K562 (cell line): Measurements from ENCODE around the gene TERC. TPM values are rescaled to one million over a fixed set of nuclear protein-coding genes. Genes with fewer than 3 reads are reported as not detected.

Source experiments
- DMBX1 ChIP-seq: fragments of 250-450 bp; sonication (Bioruptor Pico); IDR thresholded peaks from 2 replicates; pipeline ENCODE4 v1.8.0; 2022; ENCODE audit warnings: inconsistent platforms, mild to moderate bottlenecking, moderate library complexity, borderline replicate concordance
- ERF ChIP-seq: fragments of 450-650 bp; formaldehyde crosslinking; IDR thresholded peaks from 2 replicates; pipeline ENCODE4 v1.4.0; 2020; ENCODE audit warnings: mild to moderate bottlenecking, mixed read lengths
- ETS2 ChIP-seq: IDR thresholded peaks from 2 replicates; pipeline ENCODE4 v1.6.1; 2016; ENCODE audit warnings: borderline replicate concordance, missing genetic modification characterization, mild to moderate bottlenecking, moderate library complexity, missing compliant biosample characterization; ENCODE audit not compliant: poor library complexity, severe bottlenecking
- FIP1L1 ChIP-seq: fragments of 200-400 bp; formaldehyde crosslinking; IDR thresholded peaks from 2 replicates; pipeline ENCODE4 v1.6.1; 2018; ENCODE audit warnings: mild to moderate bottlenecking, low read depth, low read length; ENCODE audit not compliant: poor library complexity, severe bottlenecking
- GABPB1 ChIP-seq: sonication (generic); formaldehyde crosslinking; IDR thresholded peaks from 2 replicates; pipeline ENCODE4 v1.8.0; 2022; ENCODE audit warnings: mild to moderate bottlenecking, missing genetic modification reagents
- KHSRP ChIP-seq: fragments of 450-650 bp; IDR thresholded peaks from 2 replicates; pipeline ENCODE4 v1.6.1; 2017
- MEF2A ChIP-seq: IDR thresholded peaks from 2 replicates; pipeline ENCODE4 v1.6.1; 2011; ENCODE audit warnings: low read depth, mild to moderate bottlenecking, low read length, moderate library complexity; ENCODE audit not compliant: control insufficient read depth
- PCBP2 ChIP-seq: fragments of 200-400 bp; formaldehyde crosslinking; IDR thresholded peaks from 2 replicates; pipeline ENCODE4 v1.6.1; 2018; ENCODE audit warnings: low read length, low read depth, mild to moderate bottlenecking, moderate library complexity; ENCODE audit not compliant: poor library complexity, severe bottlenecking
- POLR2A ChIP-seq: fragments of 450-650 bp; conservative IDR thresholded peaks from 2 replicates; pipeline ENCODE4 v1.6.1; 2016
- PTTG1 ChIP-seq: fragments of 450-650 bp; IDR thresholded peaks from 2 replicates; pipeline ENCODE4 v1.6.1; 2016; ENCODE audit warnings: low read depth, mild to moderate bottlenecking, missing genetic modification characterization, missing compliant biosample characterization
- RBM25 ChIP-seq: fragments of 200-400 bp; formaldehyde crosslinking; IDR thresholded peaks from 2 replicates; pipeline ENCODE4 v1.6.1; 2018; ENCODE audit warnings: low read length, low read depth, moderate library complexity; ENCODE audit not compliant: severe bottlenecking
- RCOR1 ChIP-seq, 2 experiments: IDR thresholded peaks; 2 replicates each; pipeline ENCODE4 v1.6.1; 2012; ENCODE audit warnings: low read depth in 2 of 2, low read length in 2 of 2, borderline replicate concordance in 1 of 2, improper control_type of control experiment in 1 of 2
- SLC30A9 ChIP-seq: fragments of 250-450 bp; sonication (Bioruptor Pico); IDR thresholded peaks from 2 replicates; pipeline ENCODE4 v1.8.0; 2022; ENCODE audit warnings: mild to moderate bottlenecking, moderate library complexity
- SUPT5H ChIP-seq: fragments of 450-650 bp; IDR thresholded peaks from 2 replicates; pipeline ENCODE4 v1.6.1; 2016
- THRAP3 ChIP-seq: fragments of 450-650 bp; IDR thresholded peaks from 2 replicates; pipeline ENCODE4 v1.6.1; 2016; ENCODE audit warnings: mild to moderate bottlenecking, inconsistent platforms, borderline replicate concordance
- polyA plus RNA-seq, 8 experiments: library from polyadenylated mRNA; depleted of rRNA in 4 of 8; stranded (reverse) in 5 of 8; unstranded in 3 of 8; fragments of >200 nt; fragmentation: Nextera tagmentation in 2 of 8; fragmentation: Illumina TruSeq in 1 of 8; extraction: Ambion mirVana in 2 of 8; extraction: Trizol in 1 of 8; gene quantifications; 2 replicates each; pipeline versions ENCODE4 v1.2.1 to v1.2.3, GENCODE V29; 2011 to 2014; ENCODE audit warnings: inconsistent platforms in 1 of 8, missing spikeins in 1 of 8
- total RNA-seq, 7 experiments: library from RNA; depleted of rRNA in 6 of 7; stranded (reverse); fragments of >200 nt in 6 of 7; fragmentation: Illumina TruSeq in 2 of 7; extraction: Trizol in 2 of 7; gene quantifications; 2 replicates each; pipeline versions ENCODE4 v1.2.1 to v1.2.3, GENCODE V29; 2011 to 2021; ENCODE audit warnings: low replicate concordance in 1 of 7
- TF ChIP-seq, protein P1 (sequence below): sonication (generic); formaldehyde crosslinking; IDR thresholded peaks from 2 replicates; pipeline ENCODE4 v1.5.0; 2020; ENCODE audit warnings: missing genetic modification reagents
- TF ChIP-seq, protein P2 (sequence below): sonication (generic); IDR thresholded peaks from 2 replicates; pipeline ENCODE4 v1.6.1; 2016
- TF ChIP-seq, protein P3 (sequence below): fragments of 250-450 bp; sonication (Bioruptor Pico); IDR thresholded peaks from 2 replicates; pipeline ENCODE4 v1.5.0; 2020; ENCODE audit warnings: mild to moderate bottlenecking
- TF ChIP-seq, protein P4 (sequence below): fragments of 450-650 bp; formaldehyde crosslinking; IDR thresholded peaks from 2 replicates; pipeline ENCODE4 v1.4.0; 2020; ENCODE audit warnings: mild to moderate bottlenecking, moderate library complexity
- TF ChIP-seq, protein P5 (sequence below): sonication (generic); formaldehyde crosslinking; IDR thresholded peaks from 2 replicates; pipeline ENCODE4 v1.8.0; 2022; ENCODE audit warnings: mild to moderate bottlenecking, missing genetic modification reagents

TERC gene
- total and polyA plus RNA-seq, 9 of the 15 experiments (the other 6 are each of a cell fraction or from before 2014, with no cell fraction given), result 0.77 to 234 (median 27.9) TPM; not detected in 3

GRCh38 chr3:169764882-169765612 lies at the start of gene TERC (continued):
- TF ChIP-seq, protein P1, sequence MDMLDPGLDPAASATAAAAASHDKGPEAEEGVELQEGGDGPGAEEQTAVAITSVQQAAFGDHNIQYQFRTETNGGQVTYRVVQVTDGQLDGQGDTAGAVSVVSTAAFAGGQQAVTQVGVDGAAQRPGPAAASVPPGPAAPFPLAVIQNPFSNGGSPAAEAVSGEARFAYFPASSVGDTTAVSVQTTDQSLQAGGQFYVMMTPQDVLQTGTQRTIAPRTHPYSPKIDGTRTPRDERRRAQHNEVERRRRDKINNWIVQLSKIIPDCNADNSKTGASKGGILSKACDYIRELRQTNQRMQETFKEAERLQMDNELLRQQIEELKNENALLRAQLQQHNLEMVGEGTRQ (CRISPR knock-in tag), result no peak
- TF ChIP-seq ETS2, result no peak
- no peak for TF ChIP-seq DMBX1 (CRISPR knock-in tag)
- TF ChIP-seq, protein P2, sequence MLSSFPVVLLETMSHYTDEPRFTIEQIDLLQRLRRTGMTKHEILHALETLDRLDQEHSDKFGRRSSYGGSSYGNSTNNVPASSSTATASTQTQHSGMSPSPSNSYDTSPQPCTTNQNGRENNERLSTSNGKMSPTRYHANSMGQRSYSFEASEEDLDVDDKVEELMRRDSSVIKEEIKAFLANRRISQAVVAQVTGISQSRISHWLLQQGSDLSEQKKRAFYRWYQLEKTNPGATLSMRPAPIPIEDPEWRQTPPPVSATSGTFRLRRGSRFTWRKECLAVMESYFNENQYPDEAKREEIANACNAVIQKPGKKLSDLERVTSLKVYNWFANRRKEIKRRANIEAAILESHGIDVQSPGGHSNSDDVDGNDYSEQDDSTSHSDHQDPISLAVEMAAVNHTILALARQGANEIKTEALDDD, result no peak
- peak; percentile 53 for TF ChIP-seq FIP1L1
- TF ChIP-seq SUPT5H, result peak; percentile 94
- peak; percentile 72 for TF ChIP-seq RBM25
- TF ChIP-seq SLC30A9 (CRISPR knock-in tag), result no peak
- TF ChIP-seq MEF2A, result no peak
- no peak for TF ChIP-seq PTTG1 (tag)
- TF ChIP-seq ERF, result peak; percentile 83; the same call in 1 of the 2 replicates
- TF ChIP-seq POLR2A, result peak; percentile 96
- TF ChIP-seq RCOR1 (IDR thresholded peaks at IDR 0.05; ENCODE audit: borderline replicate concordance in 1 of 2, low read depth in 2 of 2, low read length in 2 of 2), result no peak
- peak; percentile 80 for TF ChIP-seq GABPB1 (CRISPR knock-in tag)
- TF ChIP-seq, protein P3, sequence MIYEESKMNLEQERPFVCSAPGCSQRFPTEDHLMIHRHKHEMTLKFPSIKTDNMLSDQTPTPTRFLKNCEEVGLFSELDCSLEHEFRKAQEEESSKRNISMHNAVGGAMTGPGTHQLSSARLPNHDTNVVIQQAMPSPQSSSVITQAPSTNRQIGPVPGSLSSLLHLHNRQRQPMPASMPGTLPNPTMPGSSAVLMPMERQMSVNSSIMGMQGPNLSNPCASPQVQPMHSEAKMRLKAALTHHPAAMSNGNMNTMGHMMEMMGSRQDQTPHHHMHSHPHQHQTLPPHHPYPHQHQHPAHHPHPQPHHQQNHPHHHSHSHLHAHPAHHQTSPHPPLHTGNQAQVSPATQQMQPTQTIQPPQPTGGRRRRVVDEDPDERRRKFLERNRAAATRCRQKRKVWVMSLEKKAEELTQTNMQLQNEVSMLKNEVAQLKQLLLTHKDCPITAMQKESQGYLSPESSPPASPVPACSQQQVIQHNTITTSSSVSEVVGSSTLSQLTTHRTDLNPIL (CRISPR knock-in tag), result no peak
- TF ChIP-seq, protein P4, sequence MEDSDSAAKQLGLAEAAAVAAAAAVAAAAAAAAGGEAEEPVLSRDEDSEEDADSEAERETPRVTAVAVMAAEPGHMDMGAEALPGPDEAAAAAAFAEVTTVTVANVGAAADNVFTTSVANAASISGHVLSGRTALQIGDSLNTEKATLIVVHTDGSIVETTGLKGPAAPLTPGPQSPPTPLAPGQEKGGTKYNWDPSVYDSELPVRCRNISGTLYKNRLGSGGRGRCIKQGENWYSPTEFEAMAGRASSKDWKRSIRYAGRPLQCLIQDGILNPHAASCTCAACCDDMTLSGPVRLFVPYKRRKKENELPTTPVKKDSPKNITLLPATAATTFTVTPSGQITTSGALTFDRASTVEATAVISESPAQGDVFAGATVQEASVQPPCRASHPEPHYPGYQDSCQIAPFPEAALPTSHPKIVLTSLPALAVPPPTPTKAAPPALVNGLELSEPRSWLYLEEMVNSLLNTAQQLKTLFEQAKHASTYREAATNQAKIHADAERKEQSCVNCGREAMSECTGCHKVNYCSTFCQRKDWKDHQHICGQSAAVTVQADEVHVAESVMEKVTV (CRISPR knock-in tag), result 0 out of 2 replicates have a peak, but pooled peaks have one; percentile 9
- no peak for TF ChIP-seq THRAP3
- no peak for TF ChIP-seq KHSRP
- TF ChIP-seq, protein P5, sequence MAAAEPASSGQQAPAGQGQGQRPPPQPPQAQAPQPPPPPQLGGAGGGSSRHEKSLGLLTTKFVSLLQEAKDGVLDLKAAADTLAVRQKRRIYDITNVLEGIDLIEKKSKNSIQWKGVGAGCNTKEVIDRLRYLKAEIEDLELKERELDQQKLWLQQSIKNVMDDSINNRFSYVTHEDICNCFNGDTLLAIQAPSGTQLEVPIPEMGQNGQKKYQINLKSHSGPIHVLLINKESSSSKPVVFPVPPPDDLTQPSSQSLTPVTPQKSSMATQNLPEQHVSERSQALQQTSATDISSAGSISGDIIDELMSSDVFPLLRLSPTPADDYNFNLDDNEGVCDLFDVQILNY (CRISPR knock-in tag), result no peak
- TF ChIP-seq PCBP2, result peak; percentile 45
